ENCODE results near the gene SCRN1.

SCRN1 gene

GRCh38 chr7:29875741-29876140 is 113.9 kb downstream of the SCRN1 start:
- DNase-seq (ENCODE audit: insufficient read length, low spot score) (no peak), FAIRE-seq (no peak)
- no peak for TF ChIP-seq POLR2A (IDR thresholded peaks at IDR 0.05; ENCODE audit: low read depth, low read length)

DNA sequence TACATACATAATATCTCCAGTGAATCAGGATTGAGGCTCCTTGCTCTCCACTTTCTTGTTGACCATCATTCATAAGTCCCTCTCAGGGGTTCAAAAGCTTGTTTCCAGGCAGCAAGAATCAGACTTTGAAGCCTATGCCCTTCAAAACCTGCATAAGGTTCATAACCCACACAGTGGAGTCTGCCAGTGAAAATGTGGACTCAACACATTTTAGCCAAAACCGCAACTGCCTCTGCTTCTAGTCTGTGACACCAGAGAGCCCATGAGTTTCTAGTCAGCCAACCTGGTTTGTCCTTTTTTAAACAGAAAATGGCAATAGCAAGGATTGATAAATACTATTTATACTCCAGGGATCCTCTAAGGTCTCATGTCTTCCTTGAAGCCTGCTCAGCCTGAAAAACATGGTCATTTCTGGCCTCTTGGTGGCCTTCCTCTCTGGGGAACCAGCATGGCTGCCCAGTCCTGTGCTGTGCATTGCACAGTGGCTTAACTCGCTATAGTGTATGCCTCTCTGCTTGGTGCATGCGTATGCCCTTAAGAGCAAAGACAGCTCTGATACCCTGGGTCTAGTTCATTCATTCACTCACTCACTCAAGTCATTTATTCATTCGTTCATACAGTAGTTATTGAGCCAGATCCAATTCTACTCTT is 115.8 kb downstream of the SCRN1 start:
- no peak for TF ChIP-seq POLR2A (IDR thresholded peaks at IDR 0.05; ENCODE audit: low read depth, low read length)

GRCh38 chr7:29871787-29872398 is 117.7 kb downstream of the SCRN1 start:
- FAIRE-seq (no peak), DNase-seq (ENCODE audit: insufficient read length, low spot score) (no peak)
- no peak for TF ChIP-seq POLR2A (IDR thresholded peaks at IDR 0.05; ENCODE audit: low read depth, low read length)

More for the DNA sequence above, 115.8 kb downstream of the SCRN1 start:
- FAIRE-seq, result no peak
- DNase-seq (ENCODE audit: insufficient read length, low spot score), result no peak
